Upper lobe of left lung (tissue), 4 donors: ENCODE measurements around the gene FABP2.
"Not testable (repeated sequence)": the region's sequence is repeated elsewhere in the genome, so short reads cannot be mapped to it uniquely, and the experiment has no call there.

Source experiments
- EP300 ChIP-seq, 4 donors: sonication (generic); formaldehyde crosslinking; IDR thresholded peaks; one replicate each; pipeline ENCODE4 v1.5.1; 2017; ENCODE audit warnings: antibody characterized with exemption in 4 of 4, control low read depth in 2 of 4
- POLR2A ChIP-seq, 4 donors: fragments of 450-650 bp; IDR thresholded peaks; one replicate each; pipeline ENCODE4 v1.5.1; 2016 to 2017; ENCODE audit warnings: antibody characterized with exemption in 4 of 4, mild to moderate bottlenecking in 2 of 4
- POLR2AphosphoS5 ChIP-seq, 2 donors: sonication (generic); formaldehyde crosslinking; IDR thresholded peaks; one replicate each; pipeline ENCODE4 v1.5.1; 2017; ENCODE audit warnings: antibody characterized with exemption in 2 of 2
- TF ChIP-seq, protein P1 (sequence below), 6 experiments: fragments of 450-650 bp in 4 of 6; fragments of 200-600 bp in 2 of 6; sonication (generic) in 2 of 6; IDR thresholded peaks; one replicate each; pipeline ENCODE4 v1.5.1; 2016 to 2019; ENCODE audit warnings: antibody characterized with exemption in 6 of 6

GRCh38 chr4:119370951-119371683, 49.2 kb upstream of the FABP2 start:
- TF ChIP-seq EP300, POLR2AphosphoS5, POLR2A (IDR thresholded peaks at IDR 0.05): not testable (repeated sequence)
- TF ChIP-seq, protein P1, sequence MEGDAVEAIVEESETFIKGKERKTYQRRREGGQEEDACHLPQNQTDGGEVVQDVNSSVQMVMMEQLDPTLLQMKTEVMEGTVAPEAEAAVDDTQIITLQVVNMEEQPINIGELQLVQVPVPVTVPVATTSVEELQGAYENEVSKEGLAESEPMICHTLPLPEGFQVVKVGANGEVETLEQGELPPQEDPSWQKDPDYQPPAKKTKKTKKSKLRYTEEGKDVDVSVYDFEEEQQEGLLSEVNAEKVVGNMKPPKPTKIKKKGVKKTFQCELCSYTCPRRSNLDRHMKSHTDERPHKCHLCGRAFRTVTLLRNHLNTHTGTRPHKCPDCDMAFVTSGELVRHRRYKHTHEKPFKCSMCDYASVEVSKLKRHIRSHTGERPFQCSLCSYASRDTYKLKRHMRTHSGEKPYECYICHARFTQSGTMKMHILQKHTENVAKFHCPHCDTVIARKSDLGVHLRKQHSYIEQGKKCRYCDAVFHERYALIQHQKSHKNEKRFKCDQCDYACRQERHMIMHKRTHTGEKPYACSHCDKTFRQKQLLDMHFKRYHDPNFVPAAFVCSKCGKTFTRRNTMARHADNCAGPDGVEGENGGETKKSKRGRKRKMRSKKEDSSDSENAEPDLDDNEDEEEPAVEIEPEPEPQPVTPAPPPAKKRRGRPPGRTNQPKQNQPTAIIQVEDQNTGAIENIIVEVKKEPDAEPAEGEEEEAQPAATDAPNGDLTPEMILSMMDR (IDR thresholded peaks at IDR 0.05): not testable (repeated sequence)
